Fibroblast of lung (primary cell): Measurements from ENCODE around the gene UNC13C.

ENCODE experiments used
- EZH2 ChIP-seq: IDR thresholded peaks from 2 replicates; pipeline ENCODE4 v1.5.1; 2012; ENCODE audit warnings: low read length, control low read depth, mild to moderate bottlenecking; ENCODE audit errors: missing control alignments
- TF ChIP-seq, protein P1 (sequence below), 2 donors: IDR thresholded peaks in 1 of 2; conservative IDR thresholded peaks in 1 of 2; 1 replicate in 1 of 2; 2 replicates in 1 of 2; pipeline ENCODE4 v1.5.1; 2011 to 2012; ENCODE audit warnings: low read length in 2 of 2, control low read depth in 1 of 2, inconsistent platforms in 1 of 2, low read depth in 1 of 2, mild to moderate bottlenecking in 1 of 2

DNA sequence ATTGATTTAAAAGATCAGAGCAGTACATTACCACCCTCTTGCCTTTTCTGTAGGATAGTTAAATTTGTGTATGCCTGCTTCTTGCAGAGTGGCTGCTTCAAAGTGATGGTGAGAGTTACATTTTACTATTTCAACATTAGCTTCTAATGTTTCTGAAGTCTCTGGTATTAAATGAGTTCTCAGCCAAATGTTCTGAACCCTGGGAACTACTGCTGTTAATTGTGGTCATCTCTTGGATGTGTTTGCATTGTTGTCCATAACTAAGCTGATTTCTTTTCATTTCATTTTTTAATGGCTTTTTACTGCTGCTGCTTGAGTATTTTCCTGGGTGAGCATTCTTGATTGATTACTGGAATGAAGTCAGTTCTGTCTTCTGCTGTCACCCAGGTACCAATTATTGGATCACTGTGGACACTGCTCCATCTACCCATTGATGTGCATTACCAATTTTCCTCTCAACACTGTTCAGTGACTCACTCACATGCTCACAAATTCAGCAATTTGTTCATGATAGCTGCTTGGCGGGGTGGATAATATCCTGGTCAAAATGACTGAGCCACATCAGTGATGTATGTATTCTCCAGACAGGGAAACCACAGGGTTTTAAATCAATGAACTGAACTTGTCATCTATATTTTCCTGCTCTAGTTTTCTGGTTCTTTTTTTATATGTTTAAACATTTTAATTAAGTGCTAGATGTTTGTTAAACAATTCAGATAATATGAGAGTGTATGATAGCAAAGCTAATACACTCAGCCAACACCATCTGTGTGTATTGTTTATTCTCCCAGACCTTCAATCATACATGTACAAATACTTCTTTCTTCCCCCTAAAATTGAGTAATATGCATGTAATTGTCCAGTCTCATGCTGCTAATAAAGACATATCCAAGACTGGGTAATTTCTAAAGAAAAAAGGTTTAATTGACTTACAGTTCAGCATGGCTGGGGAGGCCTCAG is 630.9 kb downstream of the UNC13C start:
- TF ChIP-seq, protein P1, sequence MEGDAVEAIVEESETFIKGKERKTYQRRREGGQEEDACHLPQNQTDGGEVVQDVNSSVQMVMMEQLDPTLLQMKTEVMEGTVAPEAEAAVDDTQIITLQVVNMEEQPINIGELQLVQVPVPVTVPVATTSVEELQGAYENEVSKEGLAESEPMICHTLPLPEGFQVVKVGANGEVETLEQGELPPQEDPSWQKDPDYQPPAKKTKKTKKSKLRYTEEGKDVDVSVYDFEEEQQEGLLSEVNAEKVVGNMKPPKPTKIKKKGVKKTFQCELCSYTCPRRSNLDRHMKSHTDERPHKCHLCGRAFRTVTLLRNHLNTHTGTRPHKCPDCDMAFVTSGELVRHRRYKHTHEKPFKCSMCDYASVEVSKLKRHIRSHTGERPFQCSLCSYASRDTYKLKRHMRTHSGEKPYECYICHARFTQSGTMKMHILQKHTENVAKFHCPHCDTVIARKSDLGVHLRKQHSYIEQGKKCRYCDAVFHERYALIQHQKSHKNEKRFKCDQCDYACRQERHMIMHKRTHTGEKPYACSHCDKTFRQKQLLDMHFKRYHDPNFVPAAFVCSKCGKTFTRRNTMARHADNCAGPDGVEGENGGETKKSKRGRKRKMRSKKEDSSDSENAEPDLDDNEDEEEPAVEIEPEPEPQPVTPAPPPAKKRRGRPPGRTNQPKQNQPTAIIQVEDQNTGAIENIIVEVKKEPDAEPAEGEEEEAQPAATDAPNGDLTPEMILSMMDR (conservative IDR thresholded peaks at IDR 0.05 in 1 of 2, IDR thresholded peaks at IDR 0.05 in 1 of 2; ENCODE audit: low read depth in 1 of 2, low read length in 2 of 2) = no peak
- no peak for TF ChIP-seq EZH2
